Hepatocyte (in vitro differentiated cells): Measurements from ENCODE around the gene MYLIP.

Source experiments
- EZH2 ChIP-seq: fragments of 200-600 bp; sonication (generic); IDR thresholded peaks from 2 replicates; pipeline ENCODE4 v1.6.1; 2016; ENCODE audit warnings: antibody characterized with exemption, mild to moderate bottlenecking, borderline replicate concordance
- EZH2phosphoT487 ChIP-seq: fragments of 200-600 bp; sonication (generic); IDR thresholded peaks from one replicate; pipeline ENCODE4 v1.6.1; 2018; ENCODE audit warnings: antibody characterized with exemption, mild to moderate bottlenecking, low read depth, moderate library complexity; ENCODE audit not compliant: unreplicated experiment, severe bottlenecking
- TF ChIP-seq, protein P1 (sequence below): fragments of 200-600 bp; sonication (generic); IDR thresholded peaks from 2 replicates; pipeline ENCODE4 v1.5.1; 2016; ENCODE audit warnings: antibody characterized with exemption, mild to moderate bottlenecking; ENCODE audit not compliant: poor library complexity

DNA sequence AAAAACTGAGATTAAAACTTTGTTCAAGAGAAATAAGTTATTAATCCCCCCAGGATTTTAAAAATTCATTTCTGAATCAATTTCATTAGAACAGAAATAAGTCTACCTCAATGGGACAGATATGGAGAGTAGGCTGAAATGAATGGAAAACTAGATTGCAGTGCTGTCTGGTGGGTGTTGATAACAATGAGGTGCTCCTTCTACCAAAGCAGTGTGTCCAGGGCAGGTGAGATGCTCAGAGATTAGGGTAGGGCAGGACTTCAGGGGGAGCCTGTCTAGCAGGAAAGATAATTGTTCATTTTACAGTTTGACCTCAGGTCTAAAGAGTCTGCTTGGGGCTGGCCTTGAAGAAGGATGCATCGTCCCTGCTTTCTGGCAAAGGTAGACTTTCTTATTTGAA, 38.0 kb upstream of the MYLIP start:
- TF ChIP-seq, protein P1, sequence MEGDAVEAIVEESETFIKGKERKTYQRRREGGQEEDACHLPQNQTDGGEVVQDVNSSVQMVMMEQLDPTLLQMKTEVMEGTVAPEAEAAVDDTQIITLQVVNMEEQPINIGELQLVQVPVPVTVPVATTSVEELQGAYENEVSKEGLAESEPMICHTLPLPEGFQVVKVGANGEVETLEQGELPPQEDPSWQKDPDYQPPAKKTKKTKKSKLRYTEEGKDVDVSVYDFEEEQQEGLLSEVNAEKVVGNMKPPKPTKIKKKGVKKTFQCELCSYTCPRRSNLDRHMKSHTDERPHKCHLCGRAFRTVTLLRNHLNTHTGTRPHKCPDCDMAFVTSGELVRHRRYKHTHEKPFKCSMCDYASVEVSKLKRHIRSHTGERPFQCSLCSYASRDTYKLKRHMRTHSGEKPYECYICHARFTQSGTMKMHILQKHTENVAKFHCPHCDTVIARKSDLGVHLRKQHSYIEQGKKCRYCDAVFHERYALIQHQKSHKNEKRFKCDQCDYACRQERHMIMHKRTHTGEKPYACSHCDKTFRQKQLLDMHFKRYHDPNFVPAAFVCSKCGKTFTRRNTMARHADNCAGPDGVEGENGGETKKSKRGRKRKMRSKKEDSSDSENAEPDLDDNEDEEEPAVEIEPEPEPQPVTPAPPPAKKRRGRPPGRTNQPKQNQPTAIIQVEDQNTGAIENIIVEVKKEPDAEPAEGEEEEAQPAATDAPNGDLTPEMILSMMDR, result no peak
- TF ChIP-seq EZH2 (no peak), EZH2phosphoT487 (no peak)
